ENCODE measurements around the gene BHLHE40. TPM values are rescaled to one million over a fixed set of nuclear protein-coding genes. Genes with fewer than 3 reads are reported as not detected.
"Not testable (repeated sequence)": the region's sequence is repeated elsewhere in the genome, so short reads cannot be mapped to it uniquely, and the experiment has no call there.

The BHLHE40 gene
- polyA plus RNA-seq, 6 donors from 2014 or later = 1.8 to 6.4 (median 3.3) TPM

DNA sequence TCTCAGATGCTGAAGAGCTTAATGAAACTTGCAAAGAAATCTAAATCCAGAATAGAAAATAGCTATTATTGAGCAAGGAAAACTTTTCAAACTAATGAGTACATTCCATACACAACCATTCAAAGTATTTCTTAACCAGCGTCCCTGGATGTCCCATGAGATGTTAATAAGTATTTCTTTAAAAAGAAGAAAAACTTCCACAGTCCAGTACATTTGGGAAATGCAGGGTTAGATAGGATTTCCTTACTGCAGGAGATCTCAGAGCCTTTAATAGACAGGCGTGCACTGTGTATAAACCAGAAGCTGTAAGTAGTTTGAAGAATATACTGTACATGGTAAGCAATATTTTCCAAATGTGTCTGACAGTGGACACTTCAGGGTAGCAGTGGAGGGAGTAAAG is 29.6 kb upstream of the BHLHE40 start:
- ATAC-seq (ENCODE audit: low read depth in 2 of 2) (no peak), DNase-seq (no peak)
- H3K4me1 Mint-ChIP-seq = no peaks in the 10 kb centered on the region
- H3K36me3 Mint-ChIP-seq = no peaks in the 10 kb centered on the region
- no peak overlapping the region for H3K4me3 Mint-ChIP-seq
- no peaks in the 10 kb centered on the region for H3K9me3 Mint-ChIP-seq
- no peaks in the 10 kb centered on the region for H3K27me3 Mint-ChIP-seq
- no peak overlapping the region for H3K27ac Mint-ChIP-seq

GRCh38 chr3:4950351-4950784 is 28.9 kb upstream of the BHLHE40 start:
- Mint-ChIP-seq H3K36me3 (no peaks in the 10 kb centered on the region), H3K4me1 (no peaks in the 10 kb centered on the region), H3K27ac (peak overlapping the region in 1 of 6 donors; percentile 61), H3K4me3 (no peak overlapping the region), H3K9me3 (no peaks in the 10 kb centered on the region), H3K27me3 (no peaks in the 10 kb centered on the region)
- DNase-seq (no peak), ATAC-seq (ENCODE audit: low read depth in 2 of 2) (no peak)

DNA sequence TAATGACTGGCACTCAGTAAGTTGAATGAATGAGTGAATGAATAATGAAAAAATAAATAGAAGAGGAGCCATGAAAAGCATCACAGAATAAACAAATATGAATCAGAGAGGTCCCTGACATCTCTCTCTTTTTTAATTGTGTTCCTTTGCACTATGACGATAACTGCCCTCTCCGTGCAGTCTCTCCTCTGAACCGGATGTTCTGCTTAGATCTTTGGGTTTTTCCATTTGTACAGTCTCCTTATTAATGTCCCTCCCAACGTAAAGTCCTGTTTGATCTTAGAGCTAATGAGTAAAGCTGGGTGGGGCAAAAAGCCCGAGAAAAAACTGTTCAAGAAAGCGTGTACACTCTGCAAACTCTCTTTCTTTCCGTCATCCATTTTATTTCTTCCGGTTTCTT is 28.3 kb upstream of the BHLHE40 start:
- no peaks in the 10 kb centered on the region for H3K9me3 Mint-ChIP-seq
- H3K36me3 Mint-ChIP-seq = no peaks in the 10 kb centered on the region
- no peak overlapping the region for H3K27ac Mint-ChIP-seq
- no peak overlapping the region for H3K4me3 Mint-ChIP-seq
- DNase-seq (no peak), ATAC-seq (ENCODE audit: low read depth in 2 of 2) (no peak)
- H3K27me3 Mint-ChIP-seq = no peaks in the 10 kb centered on the region
- no peaks in the 10 kb centered on the region for H3K4me1 Mint-ChIP-seq

GRCh38 chr3:4953119-4953518 is 26.1 kb upstream of the BHLHE40 start:
- DNase-seq = no peak
- peaks cover 0 to 3% (median 0%) of the 10 kb centered on the region in 7 donors for H3K9me3 Mint-ChIP-seq
- H3K27ac Mint-ChIP-seq = peak overlapping the region in 1 of 6 donors; percentile 32
- H3K36me3 Mint-ChIP-seq = peaks cover 0 to 4% of the 10 kb centered on the region in 2 donors
- H3K4me1 Mint-ChIP-seq = no peaks in the 10 kb centered on the region
- no peak overlapping the region for H3K4me3 Mint-ChIP-seq
- no peak for ATAC-seq (ENCODE audit: low read depth in 2 of 2)
- H3K27me3 Mint-ChIP-seq = no peaks in the 10 kb centered on the region

DNA sequence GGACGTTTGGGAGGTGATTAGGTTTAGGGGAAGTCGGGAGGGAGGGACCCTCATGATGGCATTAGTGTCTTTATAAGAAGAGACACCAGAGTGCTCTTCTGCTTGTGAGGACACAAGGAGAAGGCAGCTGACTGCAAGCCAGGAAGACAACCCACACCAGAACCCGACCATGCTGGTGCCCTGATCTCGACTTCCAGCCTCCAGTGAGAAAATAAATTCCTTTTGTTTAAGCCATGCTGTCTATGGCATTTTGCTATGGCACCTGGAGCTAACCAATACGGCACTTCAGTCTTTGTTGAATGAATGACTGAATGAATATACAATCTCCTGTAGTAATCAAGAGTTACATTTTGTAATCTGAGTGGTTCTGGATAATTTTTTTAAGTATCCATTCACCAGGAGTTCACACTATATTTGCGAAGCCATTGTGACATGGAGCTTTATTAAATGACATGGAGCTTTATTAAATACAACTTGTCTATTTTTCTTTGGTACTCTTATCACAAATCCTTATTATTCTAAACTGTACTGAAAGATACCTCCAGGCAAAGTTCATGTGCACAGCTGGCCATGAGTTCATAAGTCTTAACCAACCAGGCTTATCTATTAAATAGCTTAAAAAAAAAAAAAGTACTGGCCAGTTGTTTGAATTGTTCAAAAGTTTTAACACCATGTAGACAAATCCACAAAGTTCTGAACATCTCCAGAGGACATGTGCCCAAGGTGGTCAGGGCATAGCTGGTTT is 24.8 kb upstream of the BHLHE40 start:
- DNase-seq = no peak
- Mint-ChIP-seq H3K4me3 (no peak overlapping the region), H3K9me3 (peaks cover 0 to 12% (median 6%) of the 10 kb centered on the region in 7 donors), H3K4me1 (no peaks in the 10 kb centered on the region), H3K27ac (no peak overlapping the region), H3K27me3 (peaks cover 0 to 4% (median 0%) of the 10 kb centered on the region in 3 donors), H3K36me3 (peaks cover 8% of the 10 kb centered on the region in 2 donors)
- no peak for ATAC-seq (ENCODE audit: low read depth in 2 of 2)

DNA sequence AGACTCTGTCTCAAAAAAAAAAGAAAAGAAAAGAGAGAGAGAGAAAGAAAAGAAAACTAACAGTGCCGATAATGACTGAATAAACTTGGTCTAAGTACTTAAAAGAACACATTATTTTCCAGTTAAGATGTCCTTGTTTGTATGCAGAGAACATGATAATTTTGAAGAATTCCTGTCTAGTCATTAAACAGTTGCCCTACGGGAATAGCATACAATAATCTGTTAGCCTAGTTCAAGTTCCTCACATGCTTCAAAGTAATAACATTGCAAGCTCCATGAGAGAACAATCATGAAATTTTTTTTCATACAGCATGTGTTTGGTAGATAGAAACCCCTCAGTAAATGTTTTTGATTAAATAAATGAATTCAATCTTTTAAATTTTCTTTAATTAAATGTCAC is 23.1 kb upstream of the BHLHE40 start:
- peaks cover 0 to 12% (median 6%) of the 10 kb centered on the region in 7 donors for H3K9me3 Mint-ChIP-seq
- no peak overlapping the region for H3K4me3 Mint-ChIP-seq
- no peak overlapping the region for H3K27ac Mint-ChIP-seq
- no peak for ATAC-seq (ENCODE audit: low read depth in 2 of 2)
- no peak for DNase-seq
- H3K36me3 Mint-ChIP-seq = peaks cover 8 to 9% of the 10 kb centered on the region in 2 donors
- H3K4me1 Mint-ChIP-seq = no peaks in the 10 kb centered on the region
- peaks cover 0 to 4% (median 0%) of the 10 kb centered on the region in 3 donors for H3K27me3 Mint-ChIP-seq

GRCh38 chr3:4956738-4957137 is 22.5 kb upstream of the BHLHE40 start:
- ATAC-seq (ENCODE audit: low read depth in 2 of 2) (no peak), DNase-seq (no peak)
- Mint-ChIP-seq H3K9me3 (peaks cover 0 to 12% (median 6%) of the 10 kb centered on the region in 7 donors), H3K27me3 (peaks cover 0 to 4% (median 0%) of the 10 kb centered on the region in 3 donors), H3K4me3 (no peak overlapping the region), H3K36me3 (peaks cover 8 to 9% of the 10 kb centered on the region in 2 donors), H3K27ac (peak overlapping the region in 1 of 6 donors; percentile 57), H3K4me1 (no peaks in the 10 kb centered on the region)

DNA sequence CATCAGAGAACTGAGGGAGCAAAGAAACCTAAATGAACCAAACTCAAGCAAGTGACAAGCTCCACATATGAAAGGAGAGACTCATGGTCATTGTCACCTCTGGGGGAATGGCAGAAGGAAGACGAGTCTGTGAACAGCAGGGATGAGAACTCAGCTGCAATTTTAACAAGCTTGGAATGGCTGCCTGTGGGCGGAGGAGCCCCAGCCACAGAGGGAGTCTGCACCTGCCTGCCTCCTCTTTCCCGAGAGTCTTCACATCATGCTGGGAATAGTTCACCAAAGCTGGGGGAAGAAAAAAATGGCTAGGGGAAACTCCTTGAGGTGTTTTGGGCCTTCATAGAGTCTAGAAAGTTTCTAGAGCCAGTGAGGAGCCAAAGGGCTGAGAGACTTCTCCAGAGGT is 21.3 kb upstream of the BHLHE40 start:
- no peak for DNase-seq
- Mint-ChIP-seq H3K9me3 (peaks cover 0 to 12% (median 6%) of the 10 kb centered on the region in 7 donors), H3K4me1 (no peaks in the 10 kb centered on the region), H3K27me3 (peaks cover 0 to 4% (median 0%) of the 10 kb centered on the region in 3 donors), H3K36me3 (peaks cover 8 to 9% of the 10 kb centered on the region in 2 donors), H3K4me3 (no peak overlapping the region), H3K27ac (no peak overlapping the region)
- ATAC-seq (ENCODE audit: low read depth in 2 of 2) = no peak

GRCh38 chr3:4959180-4959579 is 20.1 kb upstream of the BHLHE40 start:
- H3K4me3 Mint-ChIP-seq = no peak overlapping the region
- H3K36me3 Mint-ChIP-seq = peaks cover 8 to 9% of the 10 kb centered on the region in 2 donors
- peaks cover 0 to 4% (median 0%) of the 10 kb centered on the region in 3 donors for H3K27me3 Mint-ChIP-seq
- peaks cover 0 to 12% (median 6%) of the 10 kb centered on the region in 7 donors for H3K9me3 Mint-ChIP-seq
- H3K4me1 Mint-ChIP-seq = no peaks in the 10 kb centered on the region
- DNase-seq = no peak
- H3K27ac Mint-ChIP-seq = peak overlapping the region in 1 of 6 donors; percentile 13
- no peak for ATAC-seq (ENCODE audit: low read depth in 2 of 2)

- H3K27me3 Mint-ChIP-seq; DNase-seq; H3K4me3 Mint-ChIP-seq; H3K27ac Mint-ChIP-seq; ATAC-seq (ENCODE audit: low read depth in 2 of 2); H3K36me3 Mint-ChIP-seq: not testable (repeated sequence)
- Mint-ChIP-seq H3K4me1 (peaks cover 6 to 15% (median 14%) of the 10 kb centered on the region in 3 donors), H3K9me3 (peaks cover 0 to 12% (median 7%) of the 10 kb centered on the region in 7 donors)
These were observed 17.4 kb upstream of the BHLHE40 start for GRCh38 chr3:4961865-4962264.

DNA sequence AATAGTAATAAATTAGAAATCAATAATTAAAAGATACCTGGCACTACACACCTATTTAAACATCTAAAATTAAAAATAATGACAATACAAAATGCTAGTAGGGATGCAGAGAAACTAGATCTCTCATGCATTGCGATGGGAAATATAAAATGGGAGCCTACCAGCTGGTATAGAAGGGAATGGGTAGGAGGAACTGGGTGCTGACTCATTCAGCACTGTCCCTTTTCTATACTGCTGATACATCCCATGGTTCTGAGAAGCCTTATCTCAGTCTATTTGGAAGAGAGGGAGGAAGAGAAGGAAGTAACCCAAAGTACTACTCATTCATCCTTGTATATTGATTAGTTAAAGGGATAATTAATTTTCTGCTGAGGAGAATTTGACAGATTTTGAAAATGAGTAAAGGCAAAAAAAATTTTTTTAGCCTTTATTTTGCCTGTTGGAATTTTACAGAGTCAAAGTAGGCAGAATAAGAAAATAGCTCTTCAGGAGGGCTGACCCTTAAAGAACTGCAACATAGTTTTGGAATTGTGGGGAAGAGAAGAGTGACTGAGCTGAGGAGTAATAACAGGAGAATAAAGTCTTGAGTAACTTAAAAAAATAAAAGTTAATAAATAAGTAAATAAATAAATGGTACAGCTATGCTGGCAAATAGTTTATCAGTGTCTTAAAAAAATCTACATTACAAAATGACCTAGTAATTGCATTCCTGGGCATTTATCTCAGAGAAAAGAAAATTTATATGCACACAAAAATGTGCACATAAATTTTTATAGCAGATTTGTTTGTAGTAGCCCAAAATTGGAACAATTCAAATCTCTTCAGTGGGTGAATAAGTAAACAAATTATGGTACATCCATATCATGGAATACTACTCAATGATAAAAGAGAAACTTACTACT is 15.3 kb upstream of the BHLHE40 start:
- ATAC-seq (ENCODE audit: low read depth in 2 of 2) (no peak), DNase-seq (no peak)
- no peak overlapping the region for H3K4me3 Mint-ChIP-seq
- H3K9me3 Mint-ChIP-seq = peaks cover 0 to 21% (median 12%) of the 10 kb centered on the region in 7 donors
- peak overlapping the region in 2 of 6 donors; percentile 32 to 73 for H3K27ac Mint-ChIP-seq
- H3K4me1 Mint-ChIP-seq = peaks cover 6 to 27% (median 21%) of the 10 kb centered on the region in 3 donors
- peaks cover 9 to 11% of the 10 kb centered on the region in 2 donors for H3K36me3 Mint-ChIP-seq
- H3K27me3 Mint-ChIP-seq = peaks cover 0 to 4% (median 0%) of the 10 kb centered on the region in 3 donors

GRCh38 chr3:4966006-4966405 is 13.2 kb upstream of the BHLHE40 start:
- not testable (repeated sequence) for H3K36me3 Mint-ChIP-seq; ATAC-seq (ENCODE audit: low read depth in 2 of 2); H3K27me3 Mint-ChIP-seq; DNase-seq
- H3K27ac Mint-ChIP-seq = peak overlapping the region in 2 of 6 donors; percentile 9 to 38
- peak overlapping the region in 3 of 8 donors; percentile 32 to 39 (median 38) for H3K4me3 Mint-ChIP-seq
- H3K9me3 Mint-ChIP-seq = peaks cover 0 to 21% (median 9%) of the 10 kb centered on the region in 7 donors
- H3K4me1 Mint-ChIP-seq = peaks cover 6 to 37% (median 29%) of the 10 kb centered on the region in 3 donors

- not testable (repeated sequence) for H3K4me3 Mint-ChIP-seq; ATAC-seq (ENCODE audit: low read depth in 2 of 2); H3K36me3 Mint-ChIP-seq; DNase-seq; H3K27me3 Mint-ChIP-seq
- H3K27ac Mint-ChIP-seq = peak overlapping the region in 1 of 6 donors; percentile 24
- peaks cover 6 to 37% (median 34%) of the 10 kb centered on the region in 3 donors for H3K4me1 Mint-ChIP-seq
- H3K9me3 Mint-ChIP-seq = peaks cover 0 to 21% (median 9%) of the 10 kb centered on the region in 7 donors
These were observed 11.6 kb upstream of the BHLHE40 start for GRCh38 chr3:4967683-4968082.

Measured in naive B cell (primary cell).